NCI-H748 (cell line): ENCODE results near the gene THAP11.

ENCODE experiments used
- DNase-seq: peaks from one replicate; lab custom pipeline; 2025; ENCODE audit not compliant: unreplicated experiment; lab: John Stamatoyannopoulos, UW

THAP11 gene

DNA sequence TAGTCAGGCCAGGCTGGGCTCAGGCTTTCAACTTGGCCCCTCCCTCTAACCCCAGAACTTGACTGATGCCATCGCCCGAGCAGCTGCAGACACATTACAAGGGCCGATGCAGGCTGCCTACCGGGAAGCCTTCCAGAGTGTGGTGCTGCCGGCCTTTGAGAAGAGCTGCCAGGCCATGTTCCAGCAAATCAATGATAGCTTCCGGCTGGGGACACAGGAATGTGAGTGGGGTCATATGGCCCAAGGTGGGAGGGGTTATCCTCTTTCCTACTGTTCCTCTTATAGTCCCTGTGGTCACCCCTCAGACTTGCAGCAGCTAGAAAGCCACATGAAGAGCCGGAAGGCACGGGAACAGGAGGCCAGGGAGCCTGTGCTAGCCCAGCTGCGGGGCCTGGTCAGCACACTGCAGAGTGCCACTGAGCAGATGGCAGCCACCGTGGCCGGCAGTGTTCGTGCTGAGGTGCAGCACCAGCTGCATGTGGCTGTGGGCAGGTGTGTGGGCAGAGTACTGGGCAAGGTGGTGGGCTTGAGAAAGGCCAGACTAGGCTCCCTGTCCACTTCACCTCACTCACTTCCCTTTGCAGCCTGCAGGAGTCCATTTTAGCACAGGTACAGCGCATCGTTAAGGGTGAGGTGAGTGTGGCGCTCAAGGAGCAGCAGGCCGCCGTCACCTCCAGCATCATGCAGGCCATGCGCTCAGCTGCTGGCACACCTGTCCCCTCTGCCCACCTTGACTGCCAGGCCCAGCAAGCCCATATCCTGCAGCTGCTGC is 40.4 kb downstream of the THAP11 start:
- no peak for DNase-seq

DNA sequence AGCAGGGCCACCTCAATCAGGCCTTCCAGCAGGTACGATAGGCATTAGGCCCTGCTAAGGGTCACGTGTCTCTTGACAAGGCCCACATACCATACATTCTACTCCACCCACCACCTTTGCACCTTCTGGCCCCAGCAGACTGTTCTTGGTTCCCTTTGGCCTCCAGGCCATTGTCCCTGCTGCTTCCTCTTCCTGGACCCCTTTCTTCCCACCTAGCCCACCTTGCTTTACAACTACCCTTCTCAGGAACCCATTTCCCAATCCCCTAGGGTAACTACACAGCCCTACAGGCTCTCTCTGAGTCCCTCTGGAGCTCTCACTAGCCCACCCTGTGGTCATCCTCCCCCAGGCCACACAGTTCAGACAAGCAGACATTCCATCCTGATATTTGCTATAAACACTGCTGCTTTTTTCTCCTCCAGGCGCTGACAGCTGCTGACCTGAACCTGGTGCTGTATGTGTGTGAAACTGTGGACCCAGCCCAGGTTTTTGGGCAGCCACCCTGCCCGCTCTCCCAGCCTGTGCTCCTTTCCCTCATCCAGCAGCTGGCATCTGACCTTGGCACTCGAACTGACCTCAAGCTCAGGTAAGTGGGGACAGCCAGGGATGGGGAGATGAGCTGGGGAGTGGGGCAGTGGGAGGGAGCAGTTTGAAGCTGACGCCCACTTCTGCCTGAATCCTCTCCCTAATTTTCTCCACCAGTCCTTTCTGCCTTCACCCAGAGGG is 41.2 kb downstream of the THAP11 start:
- no peak for DNase-seq

DNA sequence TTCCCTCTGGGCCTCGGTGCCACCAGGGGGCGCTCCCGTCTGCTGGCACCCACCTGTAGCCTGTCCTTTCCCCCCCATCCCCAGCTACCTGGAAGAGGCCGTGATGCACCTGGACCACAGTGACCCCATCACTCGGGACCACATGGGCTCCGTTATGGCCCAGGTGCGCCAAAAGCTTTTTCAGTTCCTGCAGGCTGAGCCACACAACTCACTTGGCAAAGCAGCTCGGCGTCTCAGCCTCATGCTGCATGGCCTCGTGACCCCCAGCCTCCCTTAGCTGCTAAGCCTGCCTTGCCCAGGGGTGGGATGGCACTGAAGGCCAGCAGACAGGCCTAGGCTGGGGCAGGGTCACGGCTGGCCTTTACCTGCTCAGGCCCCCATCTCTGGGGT is 41.7 kb downstream of the THAP11 start:
- DNase-seq: peak; percentile 36

DNA sequence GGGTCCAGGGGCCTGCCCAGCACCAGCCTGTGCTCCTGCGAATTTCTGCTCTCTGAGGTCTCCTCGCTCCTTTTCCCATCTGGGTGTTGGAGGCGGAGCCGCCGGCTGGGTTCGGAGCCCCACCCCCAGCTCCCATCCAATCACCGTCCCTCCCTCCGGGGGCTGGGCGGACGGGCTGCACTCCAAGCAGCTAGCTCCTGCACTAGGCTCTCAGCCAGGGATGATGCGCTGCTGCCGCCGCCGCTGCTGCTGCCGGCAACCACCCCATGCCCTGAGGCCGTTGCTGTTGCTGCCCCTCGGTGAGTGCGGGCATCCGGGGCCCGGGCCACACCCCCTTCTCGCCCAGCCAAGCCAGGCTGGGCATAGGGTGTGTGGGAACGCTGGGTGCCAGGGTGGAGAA is 42.6 kb downstream of the THAP11 start, which contains the start of gene NRN1L:
Gene NRN1L (plus strand): TSS at position 202 of the 400 bp plus-strand sequence. CDS start 19 bp downstream, at position 221.
- DNase-seq: no peak

DNA sequence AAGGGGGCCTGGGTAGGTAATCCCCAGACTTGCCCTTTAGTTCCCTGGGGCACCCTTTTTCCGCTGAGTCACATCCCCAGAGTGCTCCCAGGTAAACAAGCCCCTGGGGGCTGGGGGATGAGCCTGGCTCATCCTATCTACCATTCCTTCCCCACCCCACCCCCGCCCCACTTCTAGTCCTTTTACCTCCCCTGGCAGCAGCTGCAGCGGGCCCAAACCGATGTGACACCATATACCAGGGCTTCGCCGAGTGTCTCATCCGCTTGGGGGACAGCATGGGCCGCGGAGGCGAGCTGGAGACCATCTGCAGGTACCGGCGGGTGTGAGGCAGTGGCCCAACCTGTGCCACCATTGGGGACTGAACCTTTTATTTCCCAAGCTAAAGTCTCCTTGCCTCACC is 43.4 kb downstream of the THAP11 start:
- no peak for DNase-seq

DNA sequence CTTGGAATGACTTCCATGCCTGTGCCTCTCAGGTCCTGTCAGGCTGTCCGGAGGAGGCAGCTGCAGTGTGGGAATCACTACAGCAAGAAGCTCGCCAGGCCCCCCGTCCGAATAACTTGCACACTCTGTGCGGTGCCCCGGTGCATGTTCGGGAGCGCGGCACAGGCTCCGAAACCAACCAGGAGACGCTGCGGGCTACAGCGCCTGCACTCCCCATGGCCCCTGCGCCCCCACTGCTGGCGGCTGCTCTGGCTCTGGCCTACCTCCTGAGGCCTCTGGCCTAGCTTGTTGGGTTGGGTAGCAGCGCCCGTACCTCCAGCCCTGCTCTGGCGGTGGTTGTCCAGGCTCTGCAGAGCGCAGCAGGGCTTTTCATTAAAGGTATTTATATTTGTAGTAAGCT is 43.9 kb downstream of the THAP11 start:
- DNase-seq: no peak

DNA sequence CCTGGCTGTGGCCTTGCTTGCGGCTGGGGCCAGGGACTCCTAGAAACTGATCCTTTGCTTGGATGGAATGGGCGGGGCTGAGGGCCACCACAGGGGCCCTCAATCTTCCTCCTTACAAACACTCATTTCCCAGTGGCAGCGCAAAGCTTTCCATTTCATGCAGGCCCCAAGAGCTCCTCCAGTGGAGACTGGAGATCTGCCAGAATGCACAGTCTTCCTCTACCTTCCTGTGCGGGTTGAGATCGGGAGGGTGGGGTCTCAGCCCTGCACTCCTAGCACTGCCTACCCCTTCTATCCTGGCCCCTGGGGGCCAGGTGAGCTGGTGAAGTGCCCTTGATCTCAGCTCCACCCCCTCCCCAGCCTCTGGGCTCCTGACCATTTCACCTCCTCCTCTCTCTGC is 44.3 kb downstream of the THAP11 start:
- no peak for DNase-seq

DNA sequence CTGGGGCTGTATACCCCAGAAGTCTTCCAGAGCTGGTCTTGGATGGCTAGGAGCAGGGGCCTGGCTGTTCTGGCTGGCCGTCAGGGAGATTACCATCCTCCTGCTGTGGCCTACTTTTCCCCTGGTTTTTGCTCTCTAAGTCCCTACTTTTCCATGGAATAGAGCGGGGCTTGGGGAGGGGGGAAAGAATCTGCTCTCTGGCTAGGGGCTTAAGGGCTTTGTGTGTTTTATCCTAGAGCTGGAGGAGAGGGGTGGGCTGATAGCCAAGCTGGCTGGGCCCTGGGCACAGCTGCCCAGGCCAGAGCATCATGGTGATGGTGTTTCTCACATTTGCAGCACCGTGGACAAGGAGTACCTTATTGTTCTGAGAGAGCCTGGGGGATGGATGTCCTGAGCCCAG is 46.2 kb downstream of the THAP11 start:
- no peak for DNase-seq

DNA sequence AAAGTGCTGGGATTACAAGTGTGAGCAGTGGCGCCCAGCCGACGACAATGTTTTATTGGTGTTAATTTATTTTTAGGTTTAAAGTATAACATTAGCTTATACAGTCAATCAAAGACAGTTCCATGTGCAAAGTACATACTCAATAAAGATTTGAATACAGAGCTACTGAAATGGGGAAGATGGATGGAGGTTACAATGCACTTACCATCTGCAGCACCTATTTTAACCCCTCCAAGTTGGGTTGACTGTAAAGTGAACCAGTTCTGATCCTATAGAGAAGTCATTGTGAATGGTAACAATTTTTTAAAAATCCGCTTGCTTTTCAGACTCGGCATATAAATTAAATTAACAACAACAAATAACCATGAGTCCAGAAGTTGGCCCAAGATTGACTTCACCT is 50.3 kb downstream of the THAP11 start:
- no peak for DNase-seq

DNA sequence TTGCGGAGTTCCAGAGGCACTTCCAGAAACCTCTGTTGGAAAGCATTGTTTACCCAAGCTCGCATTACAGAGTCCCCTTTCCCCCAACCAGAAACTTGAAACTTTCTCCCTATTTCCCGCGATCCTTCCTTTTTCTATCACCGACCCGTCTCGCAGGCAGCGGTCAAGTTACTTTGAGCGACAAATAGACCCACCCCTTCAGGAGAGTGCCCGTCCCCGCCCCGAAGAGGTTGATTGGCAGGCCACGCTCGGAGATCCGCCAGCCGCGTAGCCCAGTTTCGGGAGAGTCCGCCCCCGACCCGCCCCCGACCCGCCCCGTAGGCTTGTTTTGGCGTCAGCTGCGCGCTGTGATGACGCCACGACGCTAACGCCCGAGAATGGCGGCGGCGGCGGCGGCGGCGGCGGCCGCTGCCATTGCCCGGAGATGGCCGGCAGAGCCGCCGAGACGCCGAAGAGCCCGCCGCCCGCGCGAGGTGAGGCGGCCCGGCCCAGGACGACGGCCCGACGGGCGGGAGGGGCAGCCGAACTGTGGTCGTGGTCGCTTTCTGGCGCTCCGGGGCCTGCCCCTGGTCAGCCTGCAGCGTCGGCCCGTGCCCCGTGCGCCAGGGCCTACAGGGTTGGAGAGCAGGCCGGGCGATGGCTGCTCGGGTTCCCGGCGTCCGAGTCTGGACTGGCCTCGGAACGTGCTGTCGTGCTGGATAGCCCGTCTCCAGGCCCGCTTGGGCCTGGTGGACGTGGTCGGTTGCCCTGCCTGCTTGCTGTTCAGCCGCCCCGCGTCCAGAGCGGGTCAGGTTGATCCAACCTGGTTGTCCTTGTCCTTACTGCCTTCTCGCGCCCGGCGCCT is 51.0 kb downstream of the THAP11 start, which contains the start of gene PSKH1:
Gene PSKH1 (plus strand): TSS at position 356 of the 844 bp plus-strand sequence. CDS start 15,496 bp downstream, outside the sequence.
- DNase-seq: peak; percentile 92
